Stomach (tissue), 9 donors: ENCODE measurements around the gene UBTD2. TPM values are rescaled to one million over a fixed set of nuclear protein-coding genes. Genes with fewer than 3 reads are reported as not detected.
"Not testable (repeated sequence)": the region's sequence is repeated elsewhere in the genome, so short reads cannot be mapped to it uniquely, and the experiment has no call there.

Source experiments
- DNase-seq, 2 donors: peaks; one replicate each; pipeline versions ENCODE4 v3.0.0 to v3.0.0-alpha.2; 2013 to 2019
- H3K27ac ChIP-seq, 5 donors: fragments of 200-600 bp in 4 of 5; sonication (generic) in 4 of 5; one replicate each; pipeline ENCODE4 v1.5.1; 2013 to 2019; ENCODE audit warnings: mild to moderate bottlenecking in 1 of 5, moderate library complexity in 1 of 5
- H3K27me3 ChIP-seq, 3 donors: fragments of 200-600 bp; sonication (generic); one replicate each; pipeline ENCODE4 v1.5.1; 2017 to 2019; ENCODE audit warnings: mixed run types in 1 of 3
- H3K36me3 ChIP-seq, 4 donors: fragments of 200-600 bp; sonication (generic); 1 replicate in 3 of 4; 2 replicates in 1 of 4; pipeline ENCODE4 v1.5.1; 2016 to 2019
- H3K4me1 ChIP-seq, 4 donors: fragments of 200-600 bp; sonication (generic); one replicate each; pipeline ENCODE4 v1.5.1; 2016 to 2019
- H3K4me3 ChIP-seq, 4 donors: fragments of 200-600 bp; sonication (generic) in 3 of 4; one replicate each; pipeline ENCODE4 v1.5.1; 2016 to 2019; ENCODE audit warnings: mild to moderate bottlenecking in 1 of 4
- H3K9me3 ChIP-seq, 4 donors: fragments of 200-600 bp; sonication (generic); one replicate each; pipeline ENCODE4 v1.5.1; 2016 to 2019
- CTCF ChIP-seq, 7 experiments: fragments of 450-650 bp in 4 of 7; fragments of 200-600 bp in 3 of 7; sonication (generic) in 3 of 7; IDR thresholded peaks; one replicate each; pipeline ENCODE4 v1.5.1; 2016 to 2019; ENCODE audit warnings: antibody characterized with exemption in 7 of 7, control low read depth in 2 of 7, mild to moderate bottlenecking in 1 of 7
- EP300 ChIP-seq: sonication (generic); formaldehyde crosslinking; IDR thresholded peaks from one replicate; pipeline ENCODE4 v1.6.1; 2017; ENCODE audit warnings: antibody characterized with exemption
- POLR2A ChIP-seq, 4 donors: fragments of 450-650 bp; IDR thresholded peaks; one replicate each; pipeline ENCODE4 v1.6.1; 2016; ENCODE audit warnings: antibody characterized with exemption in 4 of 4, control low read depth in 2 of 4, mild to moderate bottlenecking in 1 of 4, moderate library complexity in 1 of 4
- POLR2AphosphoS5 ChIP-seq, 3 donors: sonication (generic); formaldehyde crosslinking; IDR thresholded peaks; one replicate each; pipeline ENCODE4 v1.6.1; 2016; ENCODE audit warnings: antibody characterized with exemption in 3 of 3
- WGBS, 5 donors: extraction: QIAGEN DNeasy Blood & Tissue Kit in 3 of 5; methylation state at CpG; one replicate each; pipeline versions ENCODE4 v1.1.5 to v1.1.7; 2013 to 2018; 5-methylcytosine and 5-hydroxymethylcytosine counted together
- intact Hi-C: fragments of 100-400 bp; cut with DNase I; formaldehyde crosslinking; loops from one replicate; pipeline ENCODE4 v1.15.1; 2023; ENCODE audit warnings: low total_unique reads
- polyA plus RNA-seq, 3 donors: library from polyadenylated mRNA; stranded (reverse); fragments of 200-250 nt; gene quantifications; one replicate each; pipeline ENCODE4 v1.2.3, GENCODE V29; 2013
- total RNA-seq, 5 donors: library from RNA; depleted of rRNA; stranded (reverse); fragments of >200 nt; gene quantifications; one replicate each; pipeline versions ENCODE4 v1.1.0 to v1.2.3, GENCODE V29; 2014 to 2016
- donor health status: healthy with polysubstance abuse.
- donor health status: Bipolar disorder and iron deficiency.
- donor health status: healthy.

Gene UBTD2
- total and polyA plus RNA-seq, 8 donors, result 1.8 to 48.5 (median 16.7) TPM

GRCh38 chr5:172199446-172199845 lies 84.1 kb downstream of the UBTD2 start:
- H3K27me3 ChIP-seq, result no peaks in the 10 kb centered on the region
- peaks cover 0 to 4% (median 0%) of the 10 kb centered on the region in 4 donors for H3K4me1 ChIP-seq
- H3K27ac ChIP-seq, result no peak overlapping the region
- DNase-seq, result no peak
- no peak overlapping the region for H3K4me3 ChIP-seq
- intact Hi-C loops, result loop anchor here (10.0 kb wide), 1 partner anchor 95 kb away; no protein-coding TSS in a partner anchor
- no peaks in the 10 kb centered on the region for H3K36me3 ChIP-seq
- no peak for TF ChIP-seq CTCF (IDR thresholded peaks at IDR 0.05)
- TF ChIP-seq POLR2AphosphoS5 (IDR thresholded peaks at IDR 0.05), result no peak
- TF ChIP-seq EP300, result no peak
- TF ChIP-seq POLR2A (IDR thresholded peaks at IDR 0.05), result no peak
- H3K9me3 ChIP-seq, result no peaks in the 10 kb centered on the region
- 76 to 90% (median 82%) methylated on average over 10 of the region's 10 CpGs for WGBS, 5 donors

- H3K4me1 ChIP-seq, H3K4me3 ChIP-seq, H3K36me3 ChIP-seq, H3K27ac ChIP-seq, H3K9me3 ChIP-seq, DNase-seq, H3K27me3 ChIP-seq: not testable (repeated sequence)
- WGBS, 5 donors, result 75 to 85% (median 81%) methylated on average over 4 of the region's 4 CpGs
- intact Hi-C loops, result loop anchor here (10.0 kb wide), 1 partner anchor 97 kb away; no protein-coding TSS in a partner anchor
Observed at GRCh38 chr5:172197775-172198174, 85.8 kb downstream of the UBTD2 start.

GRCh38 chr5:172194985-172195774 lies 88.4 kb downstream of the UBTD2 start:
- intact Hi-C loops, result loop anchor here (5.0 to 10.0 kb wide), 2 partner anchors 93 to 100 kb away; no protein-coding TSS in a partner anchor
- H3K36me3 ChIP-seq, result no peaks in the 10 kb centered on the region
- H3K27ac ChIP-seq, result no peak overlapping the region
- DNase-seq, result no peak
- H3K4me1 ChIP-seq, result peaks cover 0 to 4% (median 0%) of the 10 kb centered on the region in 4 donors
- no peak overlapping the region for H3K4me3 ChIP-seq
- WGBS, 5 donors, result 39 to 58% (median 52%) methylated on average over 6 of the region's 6 CpGs
- no peaks in the 10 kb centered on the region for H3K9me3 ChIP-seq
- TF ChIP-seq POLR2A (IDR thresholded peaks at IDR 0.05) (no peak), EP300 (no peak), CTCF (IDR thresholded peaks at IDR 0.05) (no peak), POLR2AphosphoS5 (IDR thresholded peaks at IDR 0.05) (no peak)
- H3K27me3 ChIP-seq, result no peaks in the 10 kb centered on the region

- Histone ChIP-seq H3K4me3 (no peak within 1 kb of the TSS), H3K36me3 (no peaks in the 10 kb centered on the region), H3K27ac (no peak within 1 kb of the TSS), H3K4me1 (peaks cover 0 to 9% (median 6%) of the 10 kb centered on the region in 4 donors), H3K9me3 (no peaks in the 10 kb centered on the region), H3K27me3 (no peaks in the 10 kb centered on the region)
- intact Hi-C loops, result loop anchor here (5.0 to 10.0 kb wide), 2 partner anchors 92 to 101 kb away; no protein-coding TSS in a partner anchor
- no peak for TF ChIP-seq POLR2AphosphoS5 (IDR thresholded peaks at IDR 0.05)
- no peak for TF ChIP-seq EP300
- no peak for TF ChIP-seq CTCF (IDR thresholded peaks at IDR 0.05)
- WGBS, 5 donors, result 78 to 82% (median 81%) methylated on average over 6 of the region's 6 CpGs
- no peak for DNase-seq
Observed at GRCh38 chr5:172193872-172194271, 89.7 kb downstream of the UBTD2 start, which contains the start of gene EFCAB9. Gene EFCAB9 (plus strand): TSS chr5:172194172. CDS start chr5:172194173, 1 bp downstream.
